HUES6 (cell line): ENCODE measurements around the gene MAGI1.

ENCODE experiments used
- H3K27ac ChIP-seq: 2 replicates; pipeline ENCODE4 v1.7.0; 2013; ENCODE audit warnings: low read depth, mild to moderate bottlenecking, low read length, inconsistent platforms
- H3K27me3 ChIP-seq: 2 replicates; pipeline ENCODE4 v1.6.1; 2013; ENCODE audit warnings: low read length; ENCODE audit not compliant: control insufficient read depth, insufficient read depth
- H3K36me3 ChIP-seq: 2 replicates; pipeline ENCODE4 v1.6.1; 2013; ENCODE audit warnings: low read length; ENCODE audit not compliant: control insufficient read depth, insufficient read depth
- H3K4me1 ChIP-seq: 2 replicates; pipeline ENCODE4 v1.6.1; 2013; ENCODE audit warnings: low read length; ENCODE audit not compliant: control insufficient read depth, insufficient read depth
- H3K4me3 ChIP-seq: 2 replicates; pipeline ENCODE4 v1.5.1; 2013; ENCODE audit warnings: low read depth, low read length
- H3K9ac ChIP-seq: one replicate; pipeline ENCODE4 v1.6.1; 2013; ENCODE audit warnings: mild to moderate bottlenecking, low read length
- H3K9me3 ChIP-seq: 2 replicates; pipeline ENCODE4 v1.6.1; 2013; ENCODE audit warnings: low read depth, low read length; ENCODE audit not compliant: control insufficient read depth, insufficient read depth

The MAGI1 gene

DNA sequence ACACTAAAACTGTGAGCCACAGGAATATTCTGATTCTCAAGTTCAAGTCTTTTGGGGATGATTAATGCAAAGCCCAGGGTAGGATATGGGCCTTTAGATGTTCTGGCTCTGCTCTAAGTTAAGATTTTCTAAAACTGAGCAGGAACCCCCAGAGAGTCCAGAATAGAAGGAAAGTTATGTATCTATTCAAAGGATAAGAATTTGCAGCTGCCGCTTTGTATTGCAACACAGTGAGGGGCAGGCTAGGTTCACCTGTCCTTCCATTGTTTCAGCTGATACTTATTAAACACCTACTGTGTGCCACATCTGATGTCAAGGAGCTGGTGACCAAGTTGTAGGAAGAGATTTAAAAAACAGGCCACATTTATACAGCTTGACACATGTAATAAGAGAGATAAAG lies 290.4 kb downstream of the MAGI1 start:
- H3K27me3 ChIP-seq: no peaks in the 10 kb centered on the region
- H3K9ac ChIP-seq: no peak overlapping the region
- H3K4me3 ChIP-seq: no peak overlapping the region
- no peak overlapping the region for H3K27ac ChIP-seq
- no peaks in the 10 kb centered on the region for H3K9me3 ChIP-seq
- H3K36me3 ChIP-seq: no peaks in the 10 kb centered on the region
- peaks cover 23% of the 10 kb centered on the region for H3K4me1 ChIP-seq

DNA sequence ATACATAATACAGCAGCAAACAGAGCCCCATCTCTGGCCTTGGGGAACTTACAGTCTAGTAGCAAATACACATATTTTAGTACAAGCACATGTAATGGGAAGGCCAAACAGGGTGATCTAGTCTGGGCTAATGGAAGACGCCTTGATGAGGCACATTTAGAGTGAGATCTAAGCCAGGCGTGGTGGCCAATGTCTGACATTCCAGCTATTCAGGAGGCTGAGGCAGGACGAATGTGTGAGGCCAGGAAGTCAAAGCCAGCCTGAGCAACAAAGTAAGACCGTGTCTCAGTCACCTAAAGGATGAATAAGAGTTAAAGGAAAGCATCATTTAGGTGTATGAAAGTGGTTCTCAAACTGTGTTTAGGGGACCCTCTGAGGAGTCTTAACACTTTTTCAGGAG lies 291.9 kb downstream of the MAGI1 start:
- H3K36me3 ChIP-seq: no peaks in the 10 kb centered on the region
- no peak overlapping the region for H3K27ac ChIP-seq
- H3K9me3 ChIP-seq: no peaks in the 10 kb centered on the region
- peaks cover 23% of the 10 kb centered on the region for H3K4me1 ChIP-seq
- no peaks in the 10 kb centered on the region for H3K27me3 ChIP-seq
- H3K4me3 ChIP-seq: no peak overlapping the region
- no peak overlapping the region for H3K9ac ChIP-seq

DNA sequence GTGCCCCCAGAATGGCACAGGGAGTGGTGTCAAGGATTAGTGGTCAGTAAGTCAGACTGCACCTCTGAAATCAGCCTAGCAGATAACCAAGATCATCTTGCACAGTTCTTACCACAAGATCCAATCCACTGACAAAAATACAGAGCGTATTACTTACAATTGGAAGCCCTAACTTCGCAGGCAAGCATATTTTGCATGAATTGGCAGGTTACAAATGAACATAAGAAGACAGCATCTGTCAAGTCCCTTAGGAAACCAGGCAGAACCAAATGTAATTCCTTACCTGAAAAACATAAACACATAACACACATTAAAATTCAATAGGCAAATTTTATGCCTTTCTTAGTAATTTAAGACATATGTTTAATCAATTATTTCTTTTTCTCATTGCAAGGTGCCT lies 293.4 kb downstream of the MAGI1 start:
- Histone ChIP-seq H3K9me3 (no peaks in the 10 kb centered on the region), H3K36me3 (no peaks in the 10 kb centered on the region), H3K27ac (no peak overlapping the region), H3K4me1 (peaks cover 13% of the 10 kb centered on the region), H3K9ac (no peak overlapping the region), H3K27me3 (no peaks in the 10 kb centered on the region), H3K4me3 (no peak overlapping the region)

DNA sequence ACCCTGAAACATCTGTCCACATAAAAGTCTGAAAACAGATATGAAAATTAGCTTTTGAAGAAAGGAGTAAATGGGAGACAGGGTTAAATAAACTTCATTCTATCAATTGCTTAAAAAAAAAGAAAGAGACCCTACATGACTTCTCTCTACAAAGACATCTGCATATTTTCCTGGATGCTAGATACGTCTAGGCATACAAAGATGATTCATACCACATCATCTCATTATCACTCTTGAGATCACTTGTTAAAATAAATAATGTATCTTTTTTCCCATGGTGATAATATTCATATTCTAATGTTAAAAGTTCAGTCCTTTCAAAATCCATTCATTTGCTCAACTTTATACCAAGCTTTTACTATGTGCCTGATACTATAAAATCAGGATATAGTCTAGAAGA lies 295.8 kb downstream of the MAGI1 start:
- Histone ChIP-seq H3K4me3 (no peak overlapping the region), H3K27me3 (no peaks in the 10 kb centered on the region), H3K9me3 (no peaks in the 10 kb centered on the region), H3K36me3 (no peaks in the 10 kb centered on the region), H3K4me1 (peaks cover 9% of the 10 kb centered on the region), H3K27ac (no peak overlapping the region), H3K9ac (no peak overlapping the region)

DNA sequence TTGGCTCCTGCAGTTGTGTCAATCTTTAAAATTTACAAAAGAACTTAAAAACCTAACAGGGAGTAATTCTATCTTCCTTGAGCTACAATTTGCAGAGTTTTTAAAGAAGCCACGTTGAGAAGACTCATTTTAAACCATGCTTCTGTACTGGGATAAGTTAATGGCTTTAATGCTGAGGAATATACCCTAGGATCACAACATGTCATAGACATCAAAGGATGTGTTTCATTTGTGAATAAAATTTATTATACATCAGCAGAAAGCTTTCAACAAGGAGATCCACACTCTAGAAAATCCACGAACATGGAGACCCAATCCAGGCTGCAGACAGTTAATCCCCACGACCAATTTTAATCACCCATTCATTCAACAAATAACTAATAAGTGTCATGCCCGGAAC lies 297.2 kb downstream of the MAGI1 start:
- H3K36me3 ChIP-seq: no peaks in the 10 kb centered on the region
- H3K27me3 ChIP-seq: no peaks in the 10 kb centered on the region
- no peaks in the 10 kb centered on the region; the same call in 1 of the 2 replicates for H3K4me1 ChIP-seq
- no peak overlapping the region for H3K4me3 ChIP-seq
- H3K9ac ChIP-seq: no peak overlapping the region
- H3K27ac ChIP-seq: no peak overlapping the region
- no peaks in the 10 kb centered on the region for H3K9me3 ChIP-seq

DNA sequence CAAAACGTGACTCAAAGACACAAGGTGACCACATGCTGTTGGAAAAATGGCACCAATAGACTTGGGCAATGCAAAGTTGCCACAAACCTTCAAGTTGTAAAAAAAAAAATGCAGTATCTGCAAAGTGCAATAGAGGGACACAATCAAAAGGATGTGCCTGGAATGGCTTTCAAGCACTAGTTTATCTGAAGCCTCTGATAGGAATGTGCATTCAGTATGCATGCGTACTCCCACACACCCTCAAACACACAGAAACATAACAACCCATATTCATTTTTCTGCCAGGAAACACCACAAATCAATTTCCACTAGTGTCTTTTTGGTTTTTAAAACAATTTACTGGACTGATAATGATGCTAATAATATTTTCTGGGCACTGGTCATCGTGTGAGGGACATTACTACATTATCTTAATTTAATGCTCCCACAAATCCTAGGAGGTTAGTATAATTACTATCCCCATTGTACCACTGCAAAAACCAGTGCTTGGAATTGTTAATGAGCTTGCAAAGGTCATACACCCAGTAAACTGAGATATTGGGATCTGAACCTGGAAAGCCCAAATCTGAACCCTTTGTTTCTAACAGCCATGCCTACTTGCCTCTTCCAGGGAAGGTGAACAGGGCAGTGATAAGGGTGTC lies 298.7 kb downstream of the MAGI1 start:
- Histone ChIP-seq H3K4me1 (no peaks in the 10 kb centered on the region; the same call in none of the 2 replicates), H3K27me3 (no peaks in the 10 kb centered on the region), H3K9me3 (no peaks in the 10 kb centered on the region), H3K36me3 (no peaks in the 10 kb centered on the region), H3K27ac (no peak overlapping the region), H3K9ac (no peak overlapping the region), H3K4me3 (no peak overlapping the region)

DNA sequence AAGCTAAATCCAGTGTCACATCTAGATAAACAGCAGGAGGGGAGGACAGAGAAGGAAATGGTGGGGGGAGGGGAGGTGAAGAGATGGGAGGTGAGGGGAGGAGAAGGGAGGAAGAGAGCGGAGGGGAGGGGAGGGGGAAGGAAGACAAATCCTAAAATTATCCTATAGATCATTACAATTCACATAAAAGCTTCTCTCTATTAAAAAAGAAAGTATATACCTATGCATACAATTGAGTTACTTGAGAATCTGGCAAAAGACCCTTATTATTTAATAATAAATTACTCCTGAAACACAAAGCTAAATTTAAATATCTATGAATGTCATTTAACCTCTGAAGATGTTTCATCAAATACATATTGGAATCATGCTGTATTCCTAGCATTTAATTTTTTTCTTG lies 303.9 kb downstream of the MAGI1 start:
- no peaks in the 10 kb centered on the region for H3K27me3 ChIP-seq
- H3K9me3 ChIP-seq: no peaks in the 10 kb centered on the region
- H3K36me3 ChIP-seq: no peaks in the 10 kb centered on the region
- H3K9ac ChIP-seq: no peak overlapping the region
- H3K4me3 ChIP-seq: no peak overlapping the region
- no peak overlapping the region for H3K27ac ChIP-seq
- peaks cover 17% of the 10 kb centered on the region for H3K4me1 ChIP-seq

DNA sequence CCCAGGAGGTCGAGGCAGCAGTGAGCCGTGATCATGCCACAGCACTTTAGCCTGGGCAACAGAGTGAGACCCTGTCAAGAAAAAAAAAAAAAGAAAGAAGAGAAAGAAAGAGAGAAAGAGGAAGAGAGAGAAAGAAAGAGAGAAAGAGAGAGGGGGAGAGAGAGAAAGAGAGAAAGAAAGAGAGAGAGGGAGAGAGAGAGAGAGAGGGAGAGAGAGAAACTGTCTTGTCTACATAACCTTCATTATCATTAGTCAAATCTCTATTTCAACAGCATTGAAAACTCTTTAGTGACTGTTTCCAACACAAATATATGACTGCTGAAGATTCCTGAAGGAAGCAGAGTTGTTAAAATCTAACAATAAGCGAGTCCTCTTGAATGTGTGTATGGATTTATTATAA lies 304.3 kb downstream of the MAGI1 start:
- Histone ChIP-seq H3K9me3 (no peaks in the 10 kb centered on the region), H3K4me3 (no peak overlapping the region), H3K9ac (no peak overlapping the region), H3K27ac (no peak overlapping the region), H3K4me1 (peaks cover 21% of the 10 kb centered on the region), H3K27me3 (no peaks in the 10 kb centered on the region), H3K36me3 (no peaks in the 10 kb centered on the region)

DNA sequence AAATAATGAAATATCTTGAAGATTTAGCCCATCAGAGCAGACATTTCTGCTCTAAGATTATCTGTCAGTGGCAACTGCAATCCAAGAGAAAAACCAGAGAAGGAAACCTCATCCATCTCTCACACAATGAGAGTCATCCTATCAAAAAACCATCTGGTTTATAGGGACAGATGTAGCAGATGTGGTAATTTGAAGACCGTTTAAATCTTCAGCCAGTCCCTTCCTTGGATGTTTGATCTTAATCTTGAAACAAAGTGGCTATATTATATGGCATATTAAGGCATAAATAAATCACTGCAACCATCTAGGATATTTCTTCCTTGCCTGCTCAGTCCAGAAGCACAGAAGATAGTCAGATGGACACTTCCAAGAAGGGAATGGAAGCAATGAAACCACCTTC lies 305.3 kb downstream of the MAGI1 start:
- Histone ChIP-seq H3K9me3 (no peaks in the 10 kb centered on the region), H3K27ac (no peak overlapping the region), H3K4me1 (peaks cover 24% of the 10 kb centered on the region), H3K9ac (no peak overlapping the region), H3K27me3 (no peaks in the 10 kb centered on the region), H3K36me3 (no peaks in the 10 kb centered on the region), H3K4me3 (no peak overlapping the region)

DNA sequence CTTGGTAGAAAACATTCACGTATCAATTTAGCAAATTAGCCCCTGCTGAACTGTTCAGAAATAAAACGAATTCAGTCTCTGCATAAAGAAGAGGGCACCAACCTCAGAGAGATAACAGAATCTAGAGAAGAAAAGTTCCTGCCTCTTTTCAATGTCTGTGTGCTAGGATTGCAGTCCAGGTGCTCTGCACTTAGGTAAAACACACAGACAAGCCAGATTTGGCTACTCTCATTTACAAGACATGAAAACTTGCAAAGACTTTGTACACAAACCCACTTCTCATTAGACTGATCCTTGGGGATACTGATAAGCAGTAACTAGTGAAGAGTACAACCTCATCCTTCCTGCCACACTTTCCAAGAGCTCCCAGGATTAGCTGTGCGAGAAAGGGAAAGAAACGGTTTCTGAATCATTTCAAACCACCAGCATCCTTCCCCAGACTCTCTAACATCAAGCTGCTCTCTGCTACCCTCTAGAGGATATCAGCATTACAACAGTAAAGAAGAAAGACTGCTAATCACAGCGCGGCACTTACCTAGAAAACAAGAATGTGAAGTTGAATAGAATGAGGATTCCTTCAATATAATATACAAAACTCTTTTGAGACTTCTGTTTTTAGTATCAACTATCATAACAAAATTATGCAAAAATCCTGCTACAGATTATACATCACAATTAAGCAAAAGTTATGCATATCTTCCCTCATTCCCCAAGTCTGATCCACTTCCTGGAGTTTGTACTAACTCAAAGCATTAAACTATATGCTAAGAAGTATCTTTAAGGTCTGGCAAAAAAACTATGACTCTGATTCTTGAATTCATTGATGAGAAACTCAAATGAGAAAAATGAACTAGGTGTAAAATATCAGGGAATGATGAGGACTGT lies 306.4 kb downstream of the MAGI1 start:
- peaks cover 32% of the 10 kb centered on the region for H3K4me1 ChIP-seq
- no peak overlapping the region for H3K9ac ChIP-seq
- H3K36me3 ChIP-seq: no peaks in the 10 kb centered on the region
- no peaks in the 10 kb centered on the region for H3K27me3 ChIP-seq
- no peaks in the 10 kb centered on the region for H3K9me3 ChIP-seq
- no peak overlapping the region for H3K4me3 ChIP-seq
- no peak overlapping the region for H3K27ac ChIP-seq

DNA sequence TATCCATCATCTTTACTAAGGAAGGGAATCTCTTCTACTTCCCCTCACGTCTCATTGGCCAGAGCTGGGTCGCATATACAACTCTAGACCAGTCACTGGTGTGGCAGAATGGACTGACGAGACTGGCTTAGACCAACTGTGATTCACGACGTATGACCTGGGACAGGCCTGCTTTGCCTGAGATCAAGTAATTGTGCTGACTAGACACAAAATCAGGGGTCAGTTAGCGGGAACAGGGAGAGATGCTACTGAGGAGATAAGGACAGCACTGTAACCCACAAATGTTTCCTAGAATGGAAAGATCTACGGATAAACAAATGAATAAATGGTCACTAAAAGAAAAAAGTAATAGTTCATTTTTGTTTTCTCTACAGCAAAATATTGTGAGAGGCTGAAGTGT lies 308.3 kb downstream of the MAGI1 start:
- H3K4me1 ChIP-seq: peaks cover 32% of the 10 kb centered on the region
- H3K27ac ChIP-seq: no peak overlapping the region
- no peak overlapping the region for H3K9ac ChIP-seq

More for the DNA sequence above, 308.3 kb downstream of the MAGI1 start:
- Histone ChIP-seq H3K36me3 (no peaks in the 10 kb centered on the region), H3K4me3 (no peak overlapping the region), H3K27me3 (no peaks in the 10 kb centered on the region), H3K9me3 (no peaks in the 10 kb centered on the region)
